WTC11 (cell line): ENCODE measurements around the gene SURF1. TPM values are rescaled to one million over a fixed set of nuclear protein-coding genes. Genes with fewer than 3 reads are reported as not detected.
A peak's percentile ranks its signal among the peaks of the same experiment; 100 is the strongest.

Experiments
- CBFB ChIP-seq: sonication (generic); formaldehyde crosslinking; IDR thresholded peaks from 2 replicates; pipeline ENCODE4 v1.8.1; 2022; ENCODE audit warnings: mild to moderate bottlenecking, low read depth, missing genetic modification reagents
- CREB1 ChIP-seq: sonication (generic); formaldehyde crosslinking; IDR thresholded peaks from 2 replicates; pipeline ENCODE4 v1.8.0; 2023; ENCODE audit warnings: mild to moderate bottlenecking, missing genetic modification reagents
- ETV6 ChIP-seq: sonication (generic); formaldehyde crosslinking; IDR thresholded peaks from 2 replicates; pipeline ENCODE4 v1.8.1; 2022; ENCODE audit warnings: mild to moderate bottlenecking, missing genetic modification reagents
- GTF2I ChIP-seq: fragments of 250-450 bp; sonication (Bioruptor Pico); conservative IDR thresholded peaks from 2 replicates; pipeline ENCODE4 v1.4.0; 2021; ENCODE audit warnings: mild to moderate bottlenecking
- JUN ChIP-seq: sonication (generic); formaldehyde crosslinking; IDR thresholded peaks from 2 replicates; pipeline ENCODE4 v1.8.0; 2023; ENCODE audit warnings: mild to moderate bottlenecking, missing genetic modification reagents
- KAT7 ChIP-seq: sonication (generic); formaldehyde crosslinking; IDR thresholded peaks from 2 replicates; pipeline ENCODE4 v1.8.1; 2023; ENCODE audit warnings: missing genetic modification reagents, mild to moderate bottlenecking, borderline replicate concordance
- MYBL2 ChIP-seq: sonication (generic); formaldehyde crosslinking; IDR thresholded peaks from 2 replicates; pipeline ENCODE4 v1.8.1; 2023; ENCODE audit warnings: mild to moderate bottlenecking, moderate library complexity, missing genetic modification reagents
- NFE2L1 ChIP-seq: sonication (generic); formaldehyde crosslinking; IDR thresholded peaks from 2 replicates; pipeline ENCODE4 v1.8.1; 2023; ENCODE audit warnings: missing genetic modification reagents
- NR3C1 ChIP-seq: sonication (generic); formaldehyde crosslinking; conservative IDR thresholded peaks from 2 replicates; pipeline ENCODE4 v1.8.1; 2023; ENCODE audit warnings: low read depth, mild to moderate bottlenecking, missing genetic modification reagents
- RELA ChIP-seq: sonication (generic); formaldehyde crosslinking; IDR thresholded peaks from 2 replicates; pipeline ENCODE4 v1.8.1; 2022; ENCODE audit warnings: missing genetic modification reagents, mild to moderate bottlenecking, borderline replicate concordance
- SMAD4 ChIP-seq: sonication (generic); formaldehyde crosslinking; IDR thresholded peaks from 2 replicates; pipeline ENCODE4 v1.8.0; 2022; ENCODE audit warnings: mild to moderate bottlenecking, missing genetic modification reagents
- TEAD1 ChIP-seq: sonication (generic); formaldehyde crosslinking; IDR thresholded peaks from 2 replicates; pipeline ENCODE4 v1.8.0; 2022; ENCODE audit warnings: mild to moderate bottlenecking, missing genetic modification reagents
- TP53 ChIP-seq: sonication (generic); formaldehyde crosslinking; IDR thresholded peaks from 2 replicates; pipeline ENCODE4 v1.8.1; 2023; ENCODE audit warnings: mild to moderate bottlenecking, missing genetic modification reagents
- ZNF219 ChIP-seq: sonication (generic); formaldehyde crosslinking; IDR thresholded peaks from 2 replicates; pipeline ENCODE4 v1.8.0; 2023; ENCODE audit warnings: missing genetic modification reagents, mild to moderate bottlenecking, borderline replicate concordance
- ZNF317 ChIP-seq: sonication (generic); formaldehyde crosslinking; IDR thresholded peaks from 2 replicates; pipeline ENCODE4 v1.8.1; 2023; ENCODE audit warnings: low read depth, mild to moderate bottlenecking, moderate library complexity, missing genetic modification reagents, borderline replicate concordance
- ZNF396 ChIP-seq: fragments of 250-450 bp; sonication (Bioruptor Pico); IDR thresholded peaks from 2 replicates; pipeline ENCODE4 v1.8.0; 2021; ENCODE audit warnings: mild to moderate bottlenecking, moderate library complexity, borderline replicate concordance
- ZNF416 ChIP-seq: fragments of 250-450 bp; sonication (Bioruptor Pico); IDR thresholded peaks from 2 replicates; pipeline ENCODE4 v1.9.0; 2021; ENCODE audit warnings: mild to moderate bottlenecking, inconsistent platforms
- ZNF423 ChIP-seq: fragments of 250-450 bp; sonication (Bioruptor Pico); IDR thresholded peaks from 2 replicates; pipeline ENCODE4 v2.1.2; 2022; ENCODE audit warnings: mild to moderate bottlenecking, moderate library complexity
- ZNF671 ChIP-seq: fragments of 250-450 bp; sonication (Bioruptor Pico); IDR thresholded peaks from 2 replicates; pipeline ENCODE4 v1.8.0; 2021; ENCODE audit warnings: mild to moderate bottlenecking
- total RNA-seq: library from RNA; stranded (reverse); gene quantifications from 3 replicates; pipeline ENCODE4 v1.2.3, GENCODE V29; 2021
- TF ChIP-seq, protein P1 (sequence below): sonication (generic); formaldehyde crosslinking; IDR thresholded peaks from 2 replicates; pipeline ENCODE4 v1.8.1; 2023; ENCODE audit warnings: mild to moderate bottlenecking, moderate library complexity, missing genetic modification reagents
- TF ChIP-seq, protein P2 (sequence below): sonication (generic); formaldehyde crosslinking; conservative IDR thresholded peaks from 2 replicates; pipeline ENCODE4 v1.8.1; 2023; ENCODE audit warnings: mild to moderate bottlenecking, low read depth, missing genetic modification reagents, moderate library complexity
- TF ChIP-seq, protein P3 (sequence below): sonication (generic); formaldehyde crosslinking; IDR thresholded peaks from 2 replicates; pipeline ENCODE4 v1.8.1; 2022; ENCODE audit warnings: low read depth, mild to moderate bottlenecking, moderate library complexity, missing genetic modification reagents, borderline replicate concordance
- TF ChIP-seq, protein P4 (sequence below): sonication (generic); formaldehyde crosslinking; IDR thresholded peaks from 2 replicates; pipeline ENCODE4 v1.8.1; 2023; ENCODE audit warnings: mild to moderate bottlenecking, missing genetic modification reagents, moderate library complexity
- TF ChIP-seq, protein P5 (sequence below): sonication (generic); formaldehyde crosslinking; IDR thresholded peaks from 2 replicates; pipeline ENCODE4 v1.8.0; 2022; ENCODE audit warnings: mild to moderate bottlenecking, missing genetic modification reagents
- TF ChIP-seq, protein P6 (sequence below): sonication (generic); formaldehyde crosslinking; IDR thresholded peaks from 2 replicates; pipeline ENCODE4 v1.8.1; 2023; ENCODE audit warnings: mild to moderate bottlenecking, missing genetic modification reagents, borderline replicate concordance
- TF ChIP-seq, protein P7 (sequence below): sonication (generic); formaldehyde crosslinking; IDR thresholded peaks from 2 replicates; pipeline ENCODE4 v1.8.0; 2023; ENCODE audit warnings: missing genetic modification reagents

Gene SURF1
- total RNA-seq, 1 experiment from 2014 or later = 33.3 TPM

DNA sequence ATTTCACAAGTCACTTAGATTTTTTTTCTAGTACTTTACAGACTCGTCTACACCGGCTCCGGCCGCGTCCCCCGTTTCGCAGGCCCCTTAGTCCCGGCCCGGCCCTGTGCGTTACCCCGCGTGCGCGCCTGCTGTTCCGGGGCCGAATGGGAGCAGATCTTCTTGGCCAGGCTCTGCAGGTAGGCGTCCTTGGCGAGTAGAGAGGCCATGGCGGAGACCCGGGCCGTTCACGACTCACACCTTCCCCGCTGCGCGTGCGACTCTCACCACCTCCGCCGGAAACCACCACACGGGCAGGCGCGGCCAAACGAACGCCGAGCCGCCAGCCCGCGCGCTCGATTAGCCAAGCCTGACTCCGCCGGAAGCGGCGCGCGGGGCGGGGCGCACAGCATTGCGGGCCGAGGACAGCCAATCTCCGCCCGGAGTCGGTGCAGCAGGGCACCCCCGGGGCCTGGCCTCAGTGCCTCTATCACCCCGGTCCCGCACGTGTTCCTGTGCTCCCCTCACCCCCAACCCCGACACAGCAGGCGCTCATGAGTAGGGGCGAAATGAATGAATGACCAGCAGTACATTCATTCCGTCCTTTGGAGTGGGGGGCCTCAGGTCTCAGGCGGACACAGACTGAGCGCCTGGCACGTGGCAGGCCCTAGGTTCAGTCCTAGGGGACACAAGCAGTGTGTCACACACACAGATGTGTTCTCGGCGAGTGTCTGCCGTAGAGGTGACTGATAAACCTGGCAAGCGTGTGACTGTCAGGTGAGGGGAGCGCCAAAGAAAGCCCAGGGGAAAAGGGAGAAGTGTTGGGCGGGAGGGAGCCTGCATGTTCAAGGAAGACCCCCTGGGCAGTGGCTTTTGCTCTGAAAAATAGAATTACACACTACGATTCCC lies 20.1 kb downstream of the SURF1 start, which contains the start of gene SURF6 (continued):
- TF ChIP-seq, protein P1, sequence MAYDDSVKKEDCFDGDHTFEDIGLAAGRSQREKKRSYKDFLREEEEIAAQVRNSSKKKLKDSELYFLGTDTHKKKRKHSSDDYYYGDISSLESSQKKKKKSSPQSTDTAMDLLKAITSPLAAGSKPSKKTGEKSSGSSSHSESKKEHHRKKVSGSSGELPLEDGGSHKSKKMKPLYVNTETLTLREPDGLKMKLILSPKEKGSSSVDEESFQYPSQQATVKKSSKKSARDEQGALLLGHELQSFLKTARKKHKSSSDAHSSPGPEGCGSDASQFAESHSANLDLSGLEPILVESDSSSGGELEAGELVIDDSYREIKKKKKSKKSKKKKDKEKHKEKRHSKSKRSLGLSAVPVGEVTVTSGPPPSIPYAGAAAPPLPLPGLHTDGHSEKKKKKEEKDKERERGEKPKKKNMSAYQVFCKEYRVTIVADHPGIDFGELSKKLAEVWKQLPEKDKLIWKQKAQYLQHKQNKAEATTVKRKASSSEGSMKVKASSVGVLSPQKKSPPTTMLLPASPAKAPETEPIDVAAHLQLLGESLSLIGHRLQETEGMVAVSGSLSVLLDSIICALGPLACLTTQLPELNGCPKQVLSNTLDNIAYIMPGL = peak; percentile 90
- TF ChIP-seq ZNF671 (CRISPR knock-in tag) (no peak), MYBL2 (CRISPR knock-in tag) (peak; percentile 86; the same call in 1 of the 2 replicates), ZNF423 (CRISPR knock-in tag) (peak; percentile 23; the same call in 1 of the 2 replicates), GTF2I (CRISPR knock-in tag) (no peak), ZNF219 (CRISPR knock-in tag) (no peak; the same call in 1 of the 2 replicates), KAT7 (CRISPR knock-in tag) (peak; percentile 89; the same call in 1 of the 2 replicates), TEAD1 (CRISPR knock-in tag) (peak; percentile 97), NFE2L1 (CRISPR knock-in tag) (peak; percentile 70; the same call in 1 of the 2 replicates), TP53 (CRISPR knock-in tag) (peak; percentile 80), ETV6 (CRISPR knock-in tag) (peak; percentile 97), CREB1 (CRISPR knock-in tag) (no peak; the same call in 1 of the 2 replicates), NR3C1 (CRISPR knock-in tag) (peak; percentile 83; the same call in 1 of the 2 replicates), ZNF416 (CRISPR knock-in tag) (peak; percentile 84), ZNF396 (CRISPR knock-in tag) (no peak), SMAD4 (0 out of 2 replicates have a peak, but pooled peaks have one; percentile 11), JUN (CRISPR knock-in tag) (peak; percentile 71; the same call in 1 of the 2 replicates), ZNF317 (CRISPR knock-in tag) (no peak), RELA (CRISPR knock-in tag) (peak; percentile 71; the same call in 1 of the 2 replicates), CBFB (CRISPR knock-in tag) (peak; percentile 97; the same call in 1 of the 2 replicates)
- TF ChIP-seq, protein P2, sequence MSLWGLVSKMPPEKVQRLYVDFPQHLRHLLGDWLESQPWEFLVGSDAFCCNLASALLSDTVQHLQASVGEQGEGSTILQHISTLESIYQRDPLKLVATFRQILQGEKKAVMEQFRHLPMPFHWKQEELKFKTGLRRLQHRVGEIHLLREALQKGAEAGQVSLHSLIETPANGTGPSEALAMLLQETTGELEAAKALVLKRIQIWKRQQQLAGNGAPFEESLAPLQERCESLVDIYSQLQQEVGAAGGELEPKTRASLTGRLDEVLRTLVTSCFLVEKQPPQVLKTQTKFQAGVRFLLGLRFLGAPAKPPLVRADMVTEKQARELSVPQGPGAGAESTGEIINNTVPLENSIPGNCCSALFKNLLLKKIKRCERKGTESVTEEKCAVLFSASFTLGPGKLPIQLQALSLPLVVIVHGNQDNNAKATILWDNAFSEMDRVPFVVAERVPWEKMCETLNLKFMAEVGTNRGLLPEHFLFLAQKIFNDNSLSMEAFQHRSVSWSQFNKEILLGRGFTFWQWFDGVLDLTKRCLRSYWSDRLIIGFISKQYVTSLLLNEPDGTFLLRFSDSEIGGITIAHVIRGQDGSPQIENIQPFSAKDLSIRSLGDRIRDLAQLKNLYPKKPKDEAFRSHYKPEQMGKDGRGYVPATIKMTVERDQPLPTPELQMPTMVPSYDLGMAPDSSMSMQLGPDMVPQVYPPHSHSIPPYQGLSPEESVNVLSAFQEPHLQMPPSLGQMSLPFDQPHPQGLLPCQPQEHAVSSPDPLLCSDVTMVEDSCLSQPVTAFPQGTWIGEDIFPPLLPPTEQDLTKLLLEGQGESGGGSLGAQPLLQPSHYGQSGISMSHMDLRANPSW = 0 out of 2 replicates have a peak, but pooled peaks have one; percentile 65
- TF ChIP-seq, protein P3, sequence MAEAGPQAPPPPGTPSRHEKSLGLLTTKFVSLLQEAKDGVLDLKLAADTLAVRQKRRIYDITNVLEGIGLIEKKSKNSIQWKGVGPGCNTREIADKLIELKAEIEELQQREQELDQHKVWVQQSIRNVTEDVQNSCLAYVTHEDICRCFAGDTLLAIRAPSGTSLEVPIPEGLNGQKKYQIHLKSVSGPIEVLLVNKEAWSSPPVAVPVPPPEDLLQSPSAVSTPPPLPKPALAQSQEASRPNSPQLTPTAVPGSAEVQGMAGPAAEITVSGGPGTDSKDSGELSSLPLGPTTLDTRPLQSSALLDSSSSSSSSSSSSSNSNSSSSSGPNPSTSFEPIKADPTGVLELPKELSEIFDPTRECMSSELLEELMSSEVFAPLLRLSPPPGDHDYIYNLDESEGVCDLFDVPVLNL (CRISPR knock-in tag) = 0 out of 2 replicates have a peak, but pooled peaks have one; percentile 34
- TF ChIP-seq, protein P4, sequence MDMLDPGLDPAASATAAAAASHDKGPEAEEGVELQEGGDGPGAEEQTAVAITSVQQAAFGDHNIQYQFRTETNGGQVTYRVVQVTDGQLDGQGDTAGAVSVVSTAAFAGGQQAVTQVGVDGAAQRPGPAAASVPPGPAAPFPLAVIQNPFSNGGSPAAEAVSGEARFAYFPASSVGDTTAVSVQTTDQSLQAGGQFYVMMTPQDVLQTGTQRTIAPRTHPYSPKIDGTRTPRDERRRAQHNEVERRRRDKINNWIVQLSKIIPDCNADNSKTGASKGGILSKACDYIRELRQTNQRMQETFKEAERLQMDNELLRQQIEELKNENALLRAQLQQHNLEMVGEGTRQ = peak; percentile 68
- TF ChIP-seq, protein P5, sequence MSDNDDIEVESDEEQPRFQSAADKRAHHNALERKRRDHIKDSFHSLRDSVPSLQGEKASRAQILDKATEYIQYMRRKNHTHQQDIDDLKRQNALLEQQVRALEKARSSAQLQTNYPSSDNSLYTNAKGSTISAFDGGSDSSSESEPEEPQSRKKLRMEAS = peak; percentile 98
- TF ChIP-seq, protein P6, sequence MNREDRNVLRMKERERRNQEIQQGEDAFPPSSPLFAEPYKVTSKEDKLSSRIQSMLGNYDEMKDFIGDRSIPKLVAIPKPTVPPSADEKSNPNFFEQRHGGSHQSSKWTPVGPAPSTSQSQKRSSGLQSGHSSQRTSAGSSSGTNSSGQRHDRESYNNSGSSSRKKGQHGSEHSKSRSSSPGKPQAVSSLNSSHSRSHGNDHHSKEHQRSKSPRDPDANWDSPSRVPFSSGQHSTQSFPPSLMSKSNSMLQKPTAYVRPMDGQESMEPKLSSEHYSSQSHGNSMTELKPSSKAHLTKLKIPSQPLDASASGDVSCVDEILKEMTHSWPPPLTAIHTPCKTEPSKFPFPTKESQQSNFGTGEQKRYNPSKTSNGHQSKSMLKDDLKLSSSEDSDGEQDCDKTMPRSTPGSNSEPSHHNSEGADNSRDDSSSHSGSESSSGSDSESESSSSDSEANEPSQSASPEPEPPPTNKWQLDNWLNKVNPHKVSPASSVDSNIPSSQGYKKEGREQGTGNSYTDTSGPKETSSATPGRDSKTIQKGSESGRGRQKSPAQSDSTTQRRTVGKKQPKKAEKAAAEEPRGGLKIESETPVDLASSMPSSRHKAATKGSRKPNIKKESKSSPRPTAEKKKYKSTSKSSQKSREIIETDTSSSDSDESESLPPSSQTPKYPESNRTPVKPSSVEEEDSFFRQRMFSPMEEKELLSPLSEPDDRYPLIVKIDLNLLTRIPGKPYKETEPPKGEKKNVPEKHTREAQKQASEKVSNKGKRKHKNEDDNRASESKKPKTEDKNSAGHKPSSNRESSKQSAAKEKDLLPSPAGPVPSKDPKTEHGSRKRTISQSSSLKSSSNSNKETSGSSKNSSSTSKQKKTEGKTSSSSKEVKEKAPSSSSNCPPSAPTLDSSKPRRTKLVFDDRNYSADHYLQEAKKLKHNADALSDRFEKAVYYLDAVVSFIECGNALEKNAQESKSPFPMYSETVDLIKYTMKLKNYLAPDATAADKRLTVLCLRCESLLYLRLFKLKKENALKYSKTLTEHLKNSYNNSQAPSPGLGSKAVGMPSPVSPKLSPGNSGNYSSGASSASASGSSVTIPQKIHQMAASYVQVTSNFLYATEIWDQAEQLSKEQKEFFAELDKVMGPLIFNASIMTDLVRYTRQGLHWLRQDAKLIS (CRISPR knock-in tag) = peak; percentile 95
- TF ChIP-seq, protein P7, sequence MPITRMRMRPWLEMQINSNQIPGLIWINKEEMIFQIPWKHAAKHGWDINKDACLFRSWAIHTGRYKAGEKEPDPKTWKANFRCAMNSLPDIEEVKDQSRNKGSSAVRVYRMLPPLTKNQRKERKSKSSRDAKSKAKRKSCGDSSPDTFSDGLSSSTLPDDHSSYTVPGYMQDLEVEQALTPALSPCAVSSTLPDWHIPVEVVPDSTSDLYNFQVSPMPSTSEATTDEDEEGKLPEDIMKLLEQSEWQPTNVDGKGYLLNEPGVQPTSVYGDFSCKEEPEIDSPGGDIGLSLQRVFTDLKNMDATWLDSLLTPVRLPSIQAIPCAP (CRISPR knock-in tag) = peak; percentile 84; the same call in 1 of the 2 replicates
